ENCODE results near the gene SNAPC4.
"Not testable (repeated sequence)": the region's sequence is repeated elsewhere in the genome, so short reads cannot be mapped to it uniquely, and the experiment has no call there.

SNAPC4 gene

DNA sequence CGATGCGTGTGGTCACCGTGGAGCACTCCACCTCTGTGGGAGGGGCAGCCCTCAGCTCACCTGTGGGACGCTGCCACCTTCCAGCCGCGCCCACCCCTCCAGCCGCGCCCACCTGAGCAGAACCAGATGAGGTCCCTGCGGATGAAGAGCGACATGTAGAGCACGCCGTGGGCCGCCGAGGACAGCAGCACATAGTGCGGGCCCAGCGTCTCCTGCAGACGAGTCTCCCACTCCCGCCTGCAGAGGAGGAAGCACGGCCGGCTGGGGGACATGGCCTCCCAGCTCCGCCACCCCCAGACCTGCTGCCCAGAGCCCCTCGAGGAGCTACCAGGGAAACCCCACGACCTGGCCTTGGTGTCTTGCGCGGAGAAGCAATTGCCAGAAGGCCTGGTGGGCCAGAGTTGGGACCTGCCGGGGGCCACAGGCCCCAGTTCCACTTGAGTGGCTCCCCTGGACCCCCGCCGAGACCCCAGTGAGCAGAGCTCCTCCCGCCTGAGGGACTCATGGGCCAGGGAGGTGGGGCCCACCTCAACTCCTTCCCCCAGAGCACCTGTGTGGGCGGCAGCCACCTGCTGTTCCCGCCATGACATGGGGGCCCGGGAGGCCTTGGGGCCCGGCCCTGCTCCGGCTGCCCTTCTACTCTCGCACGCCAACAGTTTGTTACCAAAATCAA, 33.2 kb upstream of the SNAPC4 start:
- DNase-seq (ENCODE audit: low read depth in 2 of 2, low spot score in 1 of 2): no peak

GRCh38 chr9:136432591-136432990, 32.6 kb upstream of the SNAPC4 start:
- DNase-seq (ENCODE audit: low read depth in 2 of 2, low spot score in 1 of 2): no peak

DNA sequence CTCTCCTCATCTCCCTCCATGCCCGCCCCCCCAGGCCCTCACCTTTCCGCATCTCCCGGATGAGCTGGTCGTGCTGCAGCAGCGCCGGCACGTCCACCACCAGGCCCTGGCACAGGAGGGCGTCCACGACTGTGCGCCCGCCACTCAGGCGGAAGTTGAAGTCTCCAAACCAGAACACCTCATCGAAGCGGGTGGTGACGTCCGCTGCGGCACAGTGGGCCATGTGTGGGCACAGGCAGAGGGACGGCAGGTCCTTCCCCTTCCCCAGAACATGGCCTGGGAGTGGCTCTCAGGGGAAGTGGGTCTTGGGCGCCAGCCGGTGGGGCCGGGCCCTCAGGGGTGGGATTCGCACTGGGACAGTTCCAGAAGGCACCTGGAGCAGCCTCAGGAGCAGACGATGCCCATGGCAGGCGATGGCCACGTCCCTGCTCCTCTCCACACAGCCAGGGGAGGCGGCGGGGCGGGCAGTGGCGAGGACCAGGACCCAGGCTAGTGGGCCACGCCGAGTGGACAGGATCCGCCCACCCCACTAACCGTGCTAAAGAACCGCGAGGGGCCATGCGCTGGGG, 31.9 kb upstream of the SNAPC4 start:
- no peak for DNase-seq (ENCODE audit: low read depth in 2 of 2, low spot score in 1 of 2)

DNA sequence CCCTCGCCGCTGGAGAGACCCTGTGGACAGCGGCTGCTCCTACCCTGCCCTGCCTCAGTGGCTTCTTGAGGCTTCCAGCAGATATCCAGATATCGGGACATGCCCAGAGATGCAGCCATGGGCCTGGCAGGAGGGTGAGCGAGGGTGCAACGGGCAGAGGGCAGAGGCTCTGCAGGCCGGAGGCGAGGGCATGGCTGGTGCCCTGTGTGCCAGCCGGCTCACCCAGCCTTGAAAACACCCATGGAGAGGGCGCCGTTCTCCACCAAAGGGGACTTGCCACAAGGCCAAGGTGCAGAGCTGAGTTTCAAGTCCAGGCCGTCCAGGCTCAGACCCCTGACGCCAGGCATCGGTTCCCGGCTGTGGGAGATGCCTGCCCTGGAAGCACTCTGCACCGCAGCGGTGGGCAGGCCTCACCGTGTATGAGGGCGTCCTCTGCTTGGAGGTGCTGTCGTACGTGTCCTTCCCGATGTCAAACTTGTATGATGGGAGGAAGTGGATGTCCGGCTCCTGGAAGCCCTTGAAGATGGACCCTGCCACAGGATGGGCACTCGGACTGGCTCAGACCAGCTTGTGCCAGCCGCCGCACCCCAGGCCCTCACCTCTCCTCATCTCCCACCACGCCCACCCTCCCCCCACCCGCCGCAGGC, 30.7 kb upstream of the SNAPC4 start:
- no peak for DNase-seq (ENCODE audit: low read depth in 2 of 2, low spot score in 1 of 2)

GRCh38 chr9:136429683-136430491, 29.9 kb upstream of the SNAPC4 start:
- no peak for DNase-seq (ENCODE audit: low read depth in 2 of 2, low spot score in 1 of 2)

- DNase-seq (ENCODE audit: low read depth in 2 of 2, low spot score in 1 of 2): no peak
Measured at GRCh38 chr9:136429075-136429628, 29.2 kb upstream of the SNAPC4 start.

- DNase-seq (ENCODE audit: low read depth in 2 of 2, low spot score in 1 of 2): no peak
Measured at GRCh38 chr9:136426787-136427186, 26.8 kb upstream of the SNAPC4 start.

GRCh38 chr9:136425367-136425766, 25.4 kb upstream of the SNAPC4 start:
- not testable (repeated sequence) for DNase-seq (ENCODE audit: low read depth in 2 of 2, low spot score in 1 of 2)

GRCh38 chr9:136424750-136425362, 24.9 kb upstream of the SNAPC4 start:
- no peak for DNase-seq (ENCODE audit: low read depth in 2 of 2, low spot score in 1 of 2)

DNA sequence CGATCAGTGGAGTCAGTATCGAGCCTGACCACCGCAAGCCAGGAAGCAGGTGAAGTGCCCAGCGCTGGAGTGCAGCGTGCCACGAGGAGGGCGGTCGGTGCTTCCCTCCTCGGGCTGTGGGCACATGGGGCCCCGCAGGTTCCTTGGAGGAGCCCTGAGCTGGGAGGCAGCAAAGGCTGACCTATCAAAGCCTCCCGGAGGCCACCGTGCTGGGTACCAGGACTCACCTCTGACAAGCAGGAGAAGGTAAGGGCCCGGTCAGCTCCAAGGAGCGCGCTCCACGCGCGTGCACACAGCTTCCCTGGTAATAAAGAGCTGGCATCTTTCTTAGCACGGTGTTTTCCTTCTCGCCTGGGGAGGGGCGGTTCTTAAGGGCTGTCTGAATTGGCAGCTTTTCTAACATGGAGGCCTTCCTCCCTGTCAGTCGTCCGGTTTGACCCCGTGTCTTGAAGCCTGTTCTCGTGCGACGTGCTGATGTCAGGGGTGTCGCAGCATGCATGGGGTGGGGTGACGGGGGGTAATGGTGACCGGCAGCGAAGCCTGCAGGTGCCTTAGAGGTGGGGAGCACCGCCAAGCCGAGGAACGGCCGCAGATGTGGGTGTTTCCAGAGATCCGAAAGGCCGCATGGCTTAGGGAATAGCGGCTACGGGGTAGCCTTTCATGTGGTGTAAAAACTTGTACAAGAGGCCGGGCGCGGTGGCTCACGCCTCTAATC, 23.6 kb upstream of the SNAPC4 start:
- no peak for DNase-seq (ENCODE audit: low read depth in 2 of 2, low spot score in 1 of 2)

- DNase-seq (ENCODE audit: low read depth in 2 of 2, low spot score in 1 of 2): no peak
Measured at GRCh38 chr9:136422876-136423275, 22.9 kb upstream of the SNAPC4 start.

DNA sequence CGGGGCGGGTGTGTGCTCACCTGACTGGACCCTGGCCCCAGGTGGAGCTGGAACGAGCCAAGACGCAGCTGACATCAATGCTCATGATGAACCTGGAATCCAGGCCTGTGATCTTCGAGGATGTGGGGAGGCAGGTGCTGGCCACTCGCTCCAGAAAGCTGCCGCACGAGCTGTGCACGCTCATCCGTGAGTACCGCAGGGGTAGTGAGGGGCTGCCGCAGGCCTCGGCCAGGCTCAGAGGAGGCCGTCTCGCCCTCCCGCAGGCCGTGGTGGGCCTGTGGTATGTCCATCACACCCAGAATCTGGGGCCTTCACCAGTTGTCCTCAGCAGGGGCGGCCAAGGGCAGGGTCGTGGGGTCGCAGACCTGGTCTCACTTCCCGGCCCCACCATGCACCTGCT, 21.8 kb upstream of the SNAPC4 start:
- no peak for DNase-seq (ENCODE audit: low read depth in 2 of 2, low spot score in 1 of 2)

DNA sequence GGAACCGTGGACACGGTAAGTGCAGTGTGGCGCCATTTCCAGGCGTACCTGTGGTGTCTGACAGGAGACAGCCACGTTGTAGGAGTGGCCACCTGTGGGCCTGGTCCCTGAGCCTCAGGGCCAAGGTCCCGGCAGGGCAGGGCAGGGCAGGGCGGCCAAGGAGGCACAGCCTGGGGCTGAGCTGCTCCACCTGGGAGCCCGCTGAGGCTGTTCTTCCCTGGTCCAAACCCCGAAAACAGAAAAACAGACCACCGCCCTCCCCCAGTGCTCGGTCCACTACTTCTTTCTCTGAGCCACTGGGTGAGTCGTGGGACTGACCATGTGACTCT, 19.1 kb upstream of the SNAPC4 start:
- no peak for DNase-seq (ENCODE audit: low read depth in 2 of 2, low spot score in 1 of 2)

DNA sequence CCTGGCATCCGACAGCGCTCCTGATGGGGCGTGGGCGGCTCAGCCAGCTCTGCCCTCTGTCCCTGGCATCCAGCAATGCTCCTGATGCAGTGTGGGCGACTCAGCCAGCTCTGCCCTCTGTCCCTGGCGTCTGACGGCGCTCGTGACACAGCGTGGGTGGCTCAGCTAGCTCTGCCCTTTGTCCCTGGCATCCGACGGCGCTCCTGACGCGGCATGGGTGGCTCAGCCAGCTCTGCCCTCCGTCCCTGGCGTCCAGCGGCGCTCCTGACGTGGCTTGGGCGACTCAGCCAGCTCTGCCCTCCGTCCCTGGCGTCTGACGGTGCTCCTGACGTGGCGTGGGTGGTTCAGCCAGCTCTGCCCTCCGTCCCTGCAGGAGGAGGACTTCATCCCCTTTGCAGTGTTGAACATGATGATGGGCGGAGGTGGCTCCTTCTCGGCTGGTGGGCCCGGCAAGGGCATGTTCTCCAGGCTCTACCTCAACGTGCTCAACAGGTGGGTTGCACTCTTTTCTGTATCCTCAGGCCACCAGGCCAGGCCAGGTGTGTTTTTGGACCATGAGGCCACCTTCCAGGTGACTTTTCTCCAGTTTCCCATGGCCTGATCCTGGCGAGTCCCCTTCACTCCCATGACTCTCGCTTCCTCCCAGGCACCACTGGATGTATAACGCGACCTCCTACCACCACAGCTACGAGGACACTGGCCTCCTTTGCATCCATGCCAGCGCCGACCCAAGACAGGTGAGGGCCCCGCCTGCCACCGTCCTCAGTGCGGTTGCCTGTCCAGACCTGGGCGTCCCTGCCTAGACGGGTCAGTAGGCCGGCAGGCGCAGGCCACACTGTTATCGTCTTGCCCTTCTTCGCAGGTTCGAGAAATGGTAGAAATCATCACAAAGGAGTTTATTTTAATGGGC, 18.5 kb upstream of the SNAPC4 start:
- DNase-seq (ENCODE audit: low read depth in 2 of 2, low spot score in 1 of 2): no peak

GRCh38 chr9:136416914-136417313, 16.9 kb upstream of the SNAPC4 start:
- no peak for DNase-seq (ENCODE audit: low read depth in 2 of 2, low spot score in 1 of 2)

DNA sequence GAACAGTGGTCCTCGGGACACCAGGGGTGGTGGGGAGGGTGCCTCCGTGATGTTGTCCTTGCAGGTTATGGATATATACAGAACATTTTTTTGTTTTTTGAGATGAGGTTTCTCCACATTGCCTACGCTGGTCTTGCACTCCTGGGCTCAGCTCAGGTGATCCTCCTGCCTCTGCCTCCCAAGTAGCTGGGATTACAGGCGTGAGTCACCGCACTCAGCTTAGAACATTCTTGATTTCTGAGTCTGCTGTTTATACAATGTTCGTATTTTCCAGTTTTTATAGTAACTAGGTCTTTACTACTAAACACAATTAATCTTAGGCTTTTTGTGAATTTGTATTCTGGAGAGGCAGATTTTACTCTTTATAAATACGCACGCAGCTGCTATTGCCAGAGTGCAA, 16.5 kb upstream of the SNAPC4 start:
- DNase-seq (ENCODE audit: low read depth in 2 of 2, low spot score in 1 of 2): no peak

DNA sequence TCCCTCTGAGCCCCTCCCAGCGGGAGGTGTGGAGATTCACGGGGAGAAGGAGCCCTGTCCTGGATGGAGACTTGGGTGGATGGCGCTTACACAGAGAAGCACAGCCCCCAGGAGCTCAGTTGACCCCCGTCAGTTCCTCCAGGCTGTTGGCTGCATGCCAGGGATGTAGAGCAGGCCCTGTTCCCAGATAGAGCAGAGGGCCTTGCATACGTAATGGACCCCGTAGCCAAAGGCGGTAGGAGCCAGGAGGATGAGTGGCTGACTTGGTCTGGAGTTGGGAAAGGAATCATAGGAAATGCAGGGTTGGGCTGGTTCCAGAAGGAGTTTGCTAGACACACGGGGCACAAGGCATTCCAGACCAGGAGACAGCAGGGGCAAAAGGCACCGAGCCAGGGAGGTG, 13.0 kb upstream of the SNAPC4 start:
- no peak for DNase-seq (ENCODE audit: low read depth in 2 of 2, low spot score in 1 of 2)

- no peak for DNase-seq (ENCODE audit: low read depth in 2 of 2, low spot score in 1 of 2)
Measured at GRCh38 chr9:136411378-136411777, 11.4 kb upstream of the SNAPC4 start.

- peak; percentile 93 to 97 for DNase-seq (ENCODE audit: low read depth in 2 of 2, low spot score in 1 of 2)
Measured at GRCh38 chr9:136410500-136411287, 10.7 kb upstream of the SNAPC4 start, which contains the start of the genes ENTR1 and PMPCA. ENTR1 (minus strand) TSS chr9:136410614; CDS start chr9:136410397, 217 bp downstream. PMPCA (plus strand) TSS chr9:136410658; CDS start chr9:136410669, 11 bp downstream.
